ENCODE measurements around the gene LCN10.

- TF ChIP-seq ZNF609 (CRISPR knock-in tag; IDR thresholded peaks at IDR 0.05; ENCODE audit: borderline replicate concordance), result no peak
- TF ChIP-seq ATF1 (CRISPR knock-in tag; IDR thresholded peaks at IDR 0.05), result no peak
- no peak for TF ChIP-seq ATF1 (tag; IDR thresholded peaks at IDR 0.05)
- TF ChIP-seq BMI1 (IDR thresholded peaks at IDR 0.05; ENCODE audit: low read length), result no peak
- TF ChIP-seq ZNF561 (CRISPR knock-in tag; conservative IDR thresholded peaks at IDR 0.05), result no peak
- no peak for TF ChIP-seq PKNOX1 (IDR thresholded peaks at IDR 0.05)
- no peak for TF ChIP-seq MLLT1 (IDR thresholded peaks at IDR 0.05)
- TF ChIP-seq PATZ1 (CRISPR knock-in tag; IDR thresholded peaks at IDR 0.05; ENCODE audit: borderline replicate concordance), result no peak
- TF ChIP-seq IFI16 (CRISPR knock-in tag; IDR thresholded peaks at IDR 0.05), result no peak
- no peak for TF ChIP-seq FOXK2 (conservative IDR thresholded peaks at IDR 0.05 in 1 of 2, IDR thresholded peaks at IDR 0.05 in 1 of 2; ENCODE audit: low read depth in 2 of 2)
- no peak for TF ChIP-seq CTCF (IDR thresholded peaks at IDR 0.05 in 2 of 3, conservative IDR thresholded peaks at IDR 0.05 in 1 of 3; ENCODE audit: insufficient read depth in 2 of 3, low read depth in 1 of 3, low read length in 3 of 3)
- no peak for TF ChIP-seq SMC3 (conservative IDR thresholded peaks at IDR 0.05; ENCODE audit: insufficient read depth, low read depth, low read length)
- TF ChIP-seq HOMEZ (CRISPR knock-in tag; IDR thresholded peaks at IDR 0.05), result no peak
Observed at GRCh38 chr9:136782452-136782851, 39.7 kb upstream of the LCN10 start.
